Heart left ventricle (tissue), 16 donors: Measurements from ENCODE around the gene AMACR. TPM values are rescaled to one million over a fixed set of nuclear protein-coding genes. Genes with fewer than 3 reads are reported as not detected.

ENCODE experiments used
- ATAC-seq, 4 donors: fragments of 200-7000 bp; cut with Tn5 transposase; one replicate each; pipeline ENCODE4 v1.9.1; 2020 to 2022; ENCODE audit warnings: moderate library complexity in 4 of 4, mild to moderate bottlenecking in 3 of 4, moderate number of reproducible peaks in 1 of 4
- DNase-seq, 5 donors: peaks; one replicate each; pipeline ENCODE4 v3.0.0-alpha.2; 2020
- H3K27ac ChIP-seq, 12 donors: fragments of 200-600 bp; sonication (generic) in 4 of 12; one replicate each; pipeline versions ENCODE4 v1.5.0 to v1.8.0; 2016 to 2022; ENCODE audit warnings: mild to moderate bottlenecking in 2 of 12
- H3K27me3 ChIP-seq, 9 donors: fragments of 200-600 bp; sonication (generic) in 2 of 9; one replicate each; pipeline versions ENCODE4 v1.5.1 to v1.8.0; 2016 to 2022; ENCODE audit warnings: mild to moderate bottlenecking in 3 of 9
- H3K36me3 ChIP-seq, 9 donors: fragments of 200-600 bp; sonication (generic) in 2 of 9; one replicate each; pipeline versions ENCODE4 v1.5.0 to v1.8.0; 2018 to 2022; ENCODE audit warnings: mild to moderate bottlenecking in 2 of 9
- H3K4me1 ChIP-seq, 12 donors: fragments of 200-600 bp; sonication (generic) in 4 of 12; one replicate each; pipeline versions ENCODE4 v1.5.0 to v1.8.0; 2016 to 2022; ENCODE audit warnings: mild to moderate bottlenecking in 3 of 12
- H3K4me3 ChIP-seq, 12 donors: fragments of 200-600 bp; sonication (generic) in 4 of 12; one replicate each; pipeline versions ENCODE4 v1.5.0 to v1.8.0; 2017 to 2022; ENCODE audit warnings: mild to moderate bottlenecking in 9 of 12, moderate library complexity in 4 of 12
- H3K9me3 ChIP-seq, 12 donors: fragments of 200-600 bp; sonication (generic) in 4 of 12; one replicate each; pipeline versions ENCODE4 v1.5.0 to v1.8.0; 2016 to 2022; ENCODE audit warnings: mild to moderate bottlenecking in 1 of 12
- CTCF ChIP-seq, 12 donors: fragments of 200-600 bp; sonication (generic) in 4 of 12; IDR thresholded peaks; one replicate each; pipeline versions ENCODE4 v1.5.0 to v1.8.0; 2018 to 2022; ENCODE audit warnings: antibody characterized with exemption in 12 of 12, mild to moderate bottlenecking in 5 of 12
- POLR2A ChIP-seq, 2 donors: fragments of 450-650 bp; IDR thresholded peaks; one replicate each; pipeline ENCODE4 v1.6.1; 2017; ENCODE audit warnings: antibody characterized with exemption in 2 of 2, mild to moderate bottlenecking in 2 of 2, moderate library complexity in 2 of 2
- WGBS, 4 donors: extraction: QIAGEN DNeasy Blood & Tissue Kit in 2 of 4; methylation state at CpG; one replicate each; pipeline versions ENCODE4 v1.1.5 to v1.1.7; 2013 to 2018; 5-methylcytosine and 5-hydroxymethylcytosine counted together
- intact Hi-C, 10 donors: fragments of 100-400 bp; cut with DNase I; formaldehyde crosslinking; loops; one replicate each; pipeline versions ENCODE4 v1.11.1 to v1.14.2; 2022
- polyA plus RNA-seq, 2 donors: library from polyadenylated mRNA; stranded (reverse); fragments of 200-250 nt; gene quantifications; one replicate each; pipeline ENCODE4 v1.2.3, GENCODE V29; 2013
- total RNA-seq, 9 donors: library from RNA; depleted of rRNA in 2 of 9; stranded (reverse); fragments of >200 nt in 2 of 9; fragmentation: NEBNext Ultra II Directional in 3 of 9; extraction: Animal tissue kit (Norgen Biotek cat#: 25700) in 3 of 9; gene quantifications; one replicate each; pipeline versions ENCODE4 v1.1.0 to v1.2.4, GENCODE V29; 2016 to 2023
- donor health status: ischemic (EF 13 %, LVEDD 7.1; RV severe dilation, severe dysfunction).
- donor health status: healthy with polysubstance abuse.
- donor health status: DM: no; HTN: yes; CAD: no.
- donor health status: DM: no; HTN: no; CAD: no.
- donor health status: ischemic (EF 25% LVEDD 6.9; RV normal size, moderate dysfunction).
- donor health status: ischemic (EF 25% LVEDD 5.7; RV mildly dilated, moderate dysfunction).
- donor health status: healthy.
- donor health status: DM: yes; HTN: yes; CAD: no.
- donor health status: ischemic (EF 35%, LVEDD 5.7; RV mildly dilated, moderate dysfunction).
- donor health status: nonischemic (EF 11% LVEDD 7.7; RV severe dilation, severe dysfunction).
- donor health status: DM: yes; HTN: yes; CAD: no.
- donor health status: PGD.
- donor health status: ischemic (EF 29% LVEDD 5.4; RV normal size, mild dysfunction).
- donor health status: nonischemic (EF 23%, LVEDD 6.1; RV moderate dilation, normal function).

AMACR gene
- total and polyA plus RNA-seq, 11 donors: 2.6 to 17.5 (median 6.6) TPM

DNA sequence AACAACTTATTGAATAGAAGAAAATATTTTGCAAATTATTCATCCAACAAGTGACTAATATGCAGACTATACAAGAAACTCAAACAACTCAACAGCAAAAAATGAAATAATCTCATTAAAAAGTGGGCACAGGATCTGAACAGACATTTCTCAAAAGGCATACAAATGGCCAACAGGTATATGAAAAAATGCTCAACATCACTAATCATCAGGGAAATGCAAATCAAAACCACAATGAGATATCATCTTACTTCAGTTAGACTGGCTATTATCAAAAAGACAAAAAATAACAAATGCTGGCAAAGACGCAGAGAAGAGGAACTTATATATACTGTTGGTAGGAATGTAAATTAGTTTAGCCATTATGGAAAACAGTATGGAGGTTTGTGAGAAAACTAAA is 1.8 kb upstream of the AMACR start:
- Histone ChIP-seq H3K27me3 (no peaks in the 10 kb centered on the region), H3K9me3 (no peaks in the 10 kb centered on the region), H3K4me3 (no peak overlapping the region), H3K27ac (no peak overlapping the region), H3K4me1 (peaks cover 0 to 25% (median 15%) of the 10 kb centered on the region in 12 donors), H3K36me3 (peaks cover 0 to 11% (median 8%) of the 10 kb centered on the region in 9 donors)
- no peak for DNase-seq
- no peak for ATAC-seq
- intact Hi-C loops: loop anchor here in 2 of 10 donors (5.0 to 10.0 kb wide), 2 partner anchors 905 to 908 kb away; partner anchors contain the start of genes BRIX1 (in 2 of the 2) and RAD1 (in 2 of the 2)
- WGBS, 4 donors: 52 to 96% (median 91%) methylated on average over 1 of the region's 1 CpG
- no peak for TF ChIP-seq POLR2A (IDR thresholded peaks at IDR 0.05)
- no peak for TF ChIP-seq CTCF (IDR thresholded peaks at IDR 0.05)

DNA sequence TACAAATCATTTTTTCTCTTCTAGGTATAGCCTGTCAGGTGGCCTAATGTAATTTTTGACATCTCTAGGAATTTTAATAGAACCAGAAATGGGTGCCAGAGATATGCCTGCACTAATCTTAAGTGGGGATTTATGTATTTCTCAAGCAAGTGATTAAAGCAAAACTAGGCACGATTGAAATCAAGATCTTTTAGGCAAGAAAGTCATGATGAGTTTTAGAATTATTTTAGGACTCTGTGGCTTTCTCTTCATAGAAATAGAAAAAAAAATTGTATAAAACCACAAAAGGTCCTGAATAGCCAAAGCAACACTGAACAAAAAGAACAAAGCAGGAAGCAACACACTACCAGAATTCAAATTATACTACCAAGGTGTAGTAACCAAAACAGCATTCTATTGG is 952 bp upstream of the AMACR start:
- no peak for ATAC-seq
- intact Hi-C loops: loop anchor here in 2 of 10 donors (5.0 to 10.0 kb wide), 2 partner anchors 906 to 908 kb away; partner anchors contain the start of genes BRIX1 (in 2 of the 2) and RAD1 (in 2 of the 2)
- 21 to 41% (median 31%) methylated on average over 1 of the region's 1 CpG for WGBS, 4 donors

GRCh38 chr5:34007201-34007620 is 639 bp downstream of the AMACR start:
- TF ChIP-seq CTCF (IDR thresholded peaks at IDR 0.05) (no peak), POLR2A (IDR thresholded peaks at IDR 0.05) (no peak)
- 5 to 8% (median 6%) methylated on average over 11 of the region's 11 CpGs for WGBS, 4 donors
- Histone ChIP-seq H3K27me3 (no peaks in the 10 kb centered on the region), H3K4me1 (peaks cover 0 to 23% (median 12%) of the 10 kb centered on the region in 12 donors), H3K4me3 (peak overlapping the region; percentile 62 to 93 (median 72)), H3K27ac (peak overlapping the region; percentile 71 to 98 (median 94)), H3K36me3 (peaks cover 0 to 35% (median 30%) of the 10 kb centered on the region in 9 donors), H3K9me3 (no peaks in the 10 kb centered on the region)
- intact Hi-C loops: loop anchor here in 2 of 10 donors (5.0 to 10.0 kb wide), 2 partner anchors 908 to 910 kb away; partner anchors contain the start of genes BRIX1 (in 2 of the 2) and RAD1 (in 2 of the 2)
- ATAC-seq (peak in 1 of 4 donors; percentile 36), DNase-seq (no peak)

More for the DNA sequence above, 952 bp upstream of the AMACR start:
- H3K27ac ChIP-seq: peak overlapping the region; percentile 71 to 98 (median 94)
- H3K36me3 ChIP-seq: peaks cover 0 to 20% (median 16%) of the 10 kb centered on the region in 9 donors
- no peak for DNase-seq
- peak overlapping the region in 11 of 12 donors; percentile 62 to 93 (median 75) for H3K4me3 ChIP-seq
- peaks cover 0 to 25% (median 15%) of the 10 kb centered on the region in 12 donors for H3K4me1 ChIP-seq
- no peak for TF ChIP-seq POLR2A (IDR thresholded peaks at IDR 0.05)
- TF ChIP-seq CTCF (IDR thresholded peaks at IDR 0.05): no peak
- H3K9me3 ChIP-seq: no peaks in the 10 kb centered on the region
- no peaks in the 10 kb centered on the region for H3K27me3 ChIP-seq

DNA sequence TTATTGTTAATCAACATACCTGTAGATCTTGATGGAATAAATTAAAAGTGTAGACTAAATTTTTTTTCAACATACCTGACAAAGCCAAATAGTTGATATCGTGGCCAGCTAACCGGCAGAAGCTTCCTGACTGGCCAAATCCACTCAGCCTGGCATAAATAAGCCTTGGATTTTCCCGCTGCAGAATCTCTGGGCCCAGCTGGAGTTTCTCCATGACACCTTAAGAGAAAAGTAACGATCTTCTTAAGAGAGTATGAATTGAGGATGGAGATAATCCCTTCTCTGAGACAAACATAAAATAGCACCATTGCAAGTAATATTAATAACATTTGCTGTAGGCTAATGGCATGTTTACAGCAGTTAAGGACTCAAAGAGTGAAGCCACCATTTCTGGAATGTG is 2.2 kb downstream of the AMACR start:
- WGBS, 4 donors: 94 to 99% (median 95%) methylated on average over 4 of the region's 4 CpGs
- no peaks in the 10 kb centered on the region for H3K9me3 ChIP-seq
- ATAC-seq (no peak), DNase-seq (no peak)
- H3K27ac ChIP-seq: no peak overlapping the region
- no peaks in the 10 kb centered on the region for H3K27me3 ChIP-seq
- intact Hi-C loops: loop anchor here in 2 of 10 donors (5.0 to 10.0 kb wide), 2 partner anchors 909 to 912 kb away; partner anchors contain the start of genes BRIX1 (in 2 of the 2) and RAD1 (in 2 of the 2)
- H3K4me1 ChIP-seq: peaks cover 0 to 20% (median 12%) of the 10 kb centered on the region in 12 donors
- no peak for TF ChIP-seq POLR2A (IDR thresholded peaks at IDR 0.05)
- TF ChIP-seq CTCF (IDR thresholded peaks at IDR 0.05): no peak
- peaks cover 0 to 35% (median 32%) of the 10 kb centered on the region in 9 donors for H3K36me3 ChIP-seq
- no peak overlapping the region for H3K4me3 ChIP-seq
